ENCODE results near the gene ADGRG4. TPM values are rescaled to one million over a fixed set of nuclear protein-coding genes. Genes with fewer than 3 reads are reported as not detected.

Gene ADGRG4
- total and polyA plus RNA-seq, 4 donors: under 0.01 to 0.10 (median 0.03) TPM

DNA sequence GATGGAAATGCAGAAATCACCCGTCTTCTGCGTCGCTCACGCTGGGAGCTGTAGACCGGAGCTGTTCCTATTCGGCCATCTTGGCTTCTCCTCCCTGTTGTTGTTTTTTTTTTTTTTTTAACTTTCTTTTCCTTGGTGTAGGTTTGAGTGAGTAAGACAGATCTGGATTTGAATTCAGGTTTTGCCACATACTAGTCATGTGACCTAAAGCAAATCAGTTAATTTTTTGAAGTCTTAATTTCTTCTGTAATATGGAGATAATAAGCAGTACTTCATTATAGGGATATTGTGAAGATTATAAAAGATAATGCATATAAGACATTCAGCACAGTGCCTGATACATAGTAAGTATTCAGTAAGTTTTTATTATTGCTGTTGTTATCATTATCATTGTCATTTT lies 145.4 kb downstream of the ADGRG4 start:
- H3K4me1 ChIP-seq (ENCODE audit: control insufficient read depth, insufficient read depth, low read length): no peaks in the 10 kb centered on the region
- no peak overlapping the region for H3K4me3 ChIP-seq (ENCODE audit: low read depth, low read length)
- no peaks in the 10 kb centered on the region for H3K9me3 ChIP-seq (ENCODE audit: control insufficient read depth, insufficient read depth, low read length)
- H3K27ac ChIP-seq (ENCODE audit: low read depth, low read length): no peak overlapping the region
- no peak for DNase-seq (ENCODE audit: low read depth in 4 of 6, low spot score in 6 of 6)
- no peaks in the 10 kb centered on the region for H3K27me3 ChIP-seq (ENCODE audit: control insufficient read depth, insufficient read depth, low read length)
- WGBS (ENCODE audit: insufficient coverage): no CpG with 5 or more reads among the region's 6 CpGs
- H3K36me3 ChIP-seq (ENCODE audit: control insufficient read depth, insufficient read depth, low read length): no peaks in the 10 kb centered on the region

DNA sequence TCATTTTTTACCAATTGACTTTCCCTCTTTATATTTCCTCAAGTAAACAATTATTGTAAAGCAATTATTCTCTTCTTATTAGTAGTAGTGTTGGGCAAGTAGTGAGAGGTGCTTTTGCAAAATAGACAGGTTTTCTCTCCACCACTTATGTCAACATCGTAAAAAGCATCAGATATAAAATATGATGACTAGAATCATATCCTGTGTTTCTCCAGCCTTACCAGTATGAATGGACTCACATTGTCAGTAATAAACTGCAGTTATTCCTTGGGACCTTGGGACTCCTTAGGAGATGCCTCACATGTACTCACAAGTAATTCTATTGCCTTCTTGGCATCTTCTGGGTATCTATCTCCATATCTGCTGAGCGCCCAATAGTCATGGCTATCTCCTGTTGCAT lies 146.5 kb downstream of the ADGRG4 start:
- H3K4me3 ChIP-seq (ENCODE audit: low read depth, low read length): no peak overlapping the region
- H3K9me3 ChIP-seq (ENCODE audit: control insufficient read depth, insufficient read depth, low read length): no peaks in the 10 kb centered on the region
- H3K27ac ChIP-seq (ENCODE audit: low read depth, low read length): no peak overlapping the region
- no peaks in the 10 kb centered on the region for H3K4me1 ChIP-seq (ENCODE audit: control insufficient read depth, insufficient read depth, low read length)
- no peaks in the 10 kb centered on the region for H3K36me3 ChIP-seq (ENCODE audit: control insufficient read depth, insufficient read depth, low read length)
- no peaks in the 10 kb centered on the region for H3K27me3 ChIP-seq (ENCODE audit: control insufficient read depth, insufficient read depth, low read length)
- DNase-seq (ENCODE audit: low read depth in 4 of 6, low spot score in 6 of 6): no peak
- 100% methylated on average over 1 of the region's 2 CpGs for WGBS (ENCODE audit: insufficient coverage)

DNA sequence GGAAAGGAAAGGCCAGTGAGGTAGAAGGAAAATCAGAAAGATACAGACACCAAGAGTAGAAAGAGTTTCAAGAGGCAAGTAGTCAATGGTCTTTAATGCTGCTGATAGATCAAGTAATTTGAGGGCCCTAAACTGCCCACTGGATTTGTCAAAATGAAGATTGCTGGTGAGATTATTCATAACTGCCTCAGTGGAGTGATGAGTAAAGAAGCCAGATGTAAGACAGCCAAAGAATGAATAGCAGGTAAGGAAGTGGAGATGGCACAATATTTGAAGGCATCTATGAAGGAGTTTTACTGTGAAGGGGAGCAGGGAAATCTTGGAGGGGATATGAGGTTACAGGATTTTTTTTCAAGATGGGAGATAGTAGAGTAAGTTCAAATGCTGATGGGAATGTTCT lies 147.2 kb downstream of the ADGRG4 start:
- Histone ChIP-seq H3K9me3 (ENCODE audit: control insufficient read depth, insufficient read depth, low read length) (no peaks in the 10 kb centered on the region), H3K36me3 (ENCODE audit: control insufficient read depth, insufficient read depth, low read length) (no peaks in the 10 kb centered on the region), H3K27me3 (ENCODE audit: control insufficient read depth, insufficient read depth, low read length) (no peaks in the 10 kb centered on the region), H3K4me3 (ENCODE audit: low read depth, low read length) (no peak overlapping the region), H3K4me1 (ENCODE audit: control insufficient read depth, insufficient read depth, low read length) (no peaks in the 10 kb centered on the region), H3K27ac (ENCODE audit: low read depth, low read length) (no peak overlapping the region)
- no peak for DNase-seq (ENCODE audit: low read depth in 4 of 6, low spot score in 6 of 6)

DNA sequence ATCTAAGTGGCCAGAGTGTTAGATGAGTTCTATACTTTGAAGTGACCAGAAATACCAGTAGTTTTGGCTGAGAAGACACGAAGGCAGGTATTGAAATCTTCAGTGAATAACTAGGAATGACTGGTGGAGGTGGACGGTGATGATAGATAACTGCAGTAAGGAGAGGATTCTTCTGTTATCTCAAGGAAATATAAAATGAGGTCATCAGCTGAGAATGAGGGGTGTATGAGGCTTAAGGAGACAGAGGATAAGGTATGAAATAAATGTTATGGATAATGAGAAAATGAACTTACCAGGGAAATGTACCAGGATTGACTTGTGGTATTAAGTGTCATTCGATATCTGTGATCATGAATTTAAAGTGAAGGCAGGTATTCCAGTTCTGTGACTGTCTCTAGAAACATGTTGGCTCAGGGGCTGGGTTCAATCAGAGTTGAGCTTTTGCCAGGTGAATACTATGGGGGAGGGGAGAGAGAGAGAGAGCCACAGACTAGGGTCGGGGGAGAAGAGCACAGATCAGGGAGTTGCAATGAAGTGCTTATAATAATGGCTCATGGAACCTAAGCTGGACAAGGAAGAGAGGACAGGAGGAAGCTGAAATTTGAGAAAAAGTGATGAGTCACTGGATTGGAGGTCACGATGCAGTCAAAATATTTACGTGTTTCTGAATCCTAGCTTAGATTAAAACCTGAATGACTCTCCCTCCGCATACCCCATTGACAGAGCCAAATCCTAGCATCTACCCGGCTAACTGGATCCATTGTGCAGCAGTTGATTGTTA lies 149.5 kb downstream of the ADGRG4 start:
- 87% methylated on average over 4 of the region's 8 CpGs for WGBS (ENCODE audit: insufficient coverage)
- no peaks in the 10 kb centered on the region for H3K27me3 ChIP-seq (ENCODE audit: control insufficient read depth, insufficient read depth, low read length)
- no peaks in the 10 kb centered on the region for H3K9me3 ChIP-seq (ENCODE audit: control insufficient read depth, insufficient read depth, low read length)
- H3K4me1 ChIP-seq (ENCODE audit: control insufficient read depth, insufficient read depth, low read length): no peaks in the 10 kb centered on the region
- no peak overlapping the region for H3K4me3 ChIP-seq (ENCODE audit: low read depth, low read length)
- no peak for DNase-seq (ENCODE audit: low read depth in 4 of 6, low spot score in 6 of 6)
- H3K27ac ChIP-seq (ENCODE audit: low read depth, low read length): no peak overlapping the region
- no peaks in the 10 kb centered on the region for H3K36me3 ChIP-seq (ENCODE audit: control insufficient read depth, insufficient read depth, low read length)

DNA sequence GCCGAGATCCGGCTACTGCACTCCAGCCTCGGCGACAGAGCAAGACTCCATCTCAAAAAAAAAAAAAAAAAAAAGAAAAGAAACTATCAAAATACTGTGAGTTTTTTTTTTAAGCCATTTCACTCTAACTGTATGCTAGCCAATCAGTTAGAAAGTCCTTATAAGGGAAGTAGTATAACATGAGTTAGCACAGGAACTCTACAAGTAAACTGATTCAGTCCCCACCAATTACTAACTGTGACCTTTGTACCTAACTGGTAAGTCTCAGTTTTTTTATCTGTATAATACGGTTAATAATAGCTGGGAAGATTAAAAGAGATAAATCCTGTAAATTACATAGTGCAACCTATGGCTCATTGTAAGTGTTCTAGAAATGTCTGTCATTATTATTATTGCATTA lies 151.9 kb downstream of the ADGRG4 start:
- no peaks in the 10 kb centered on the region for H3K27me3 ChIP-seq (ENCODE audit: control insufficient read depth, insufficient read depth, low read length)
- no CpG with 5 or more reads among the region's 5 CpGs for WGBS (ENCODE audit: insufficient coverage)
- no peaks in the 10 kb centered on the region for H3K9me3 ChIP-seq (ENCODE audit: control insufficient read depth, insufficient read depth, low read length)
- no peaks in the 10 kb centered on the region for H3K36me3 ChIP-seq (ENCODE audit: control insufficient read depth, insufficient read depth, low read length)
- no peaks in the 10 kb centered on the region for H3K4me1 ChIP-seq (ENCODE audit: control insufficient read depth, insufficient read depth, low read length)
- no peak overlapping the region for H3K27ac ChIP-seq (ENCODE audit: low read depth, low read length)
- H3K4me3 ChIP-seq (ENCODE audit: low read depth, low read length): no peak overlapping the region
- DNase-seq (ENCODE audit: low read depth in 4 of 6, low spot score in 6 of 6): no peak

DNA sequence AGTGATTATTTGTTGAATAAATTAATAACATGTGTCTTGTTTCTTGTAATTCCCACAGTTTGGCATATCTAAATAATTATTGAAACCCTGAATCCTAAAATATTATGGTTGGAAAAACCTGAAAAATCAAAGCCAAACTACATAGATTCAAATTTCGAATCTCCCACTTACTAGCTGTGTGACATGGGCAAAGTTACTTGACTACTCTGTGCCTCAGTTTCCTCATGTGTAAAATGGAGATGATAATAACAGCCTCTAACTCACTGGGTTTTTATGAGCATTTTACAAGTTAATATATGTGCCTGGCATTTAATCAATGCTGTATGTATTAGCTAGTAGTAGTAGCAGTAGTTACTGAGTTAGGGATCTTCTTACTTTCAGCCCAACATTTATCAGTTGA lies 152.4 kb downstream of the ADGRG4 start:
- no peaks in the 10 kb centered on the region for H3K4me1 ChIP-seq (ENCODE audit: control insufficient read depth, insufficient read depth, low read length)
- H3K27me3 ChIP-seq (ENCODE audit: control insufficient read depth, insufficient read depth, low read length): no peaks in the 10 kb centered on the region
- H3K4me3 ChIP-seq (ENCODE audit: low read depth, low read length): no peak overlapping the region
- no peaks in the 10 kb centered on the region for H3K36me3 ChIP-seq (ENCODE audit: control insufficient read depth, insufficient read depth, low read length)
- H3K9me3 ChIP-seq (ENCODE audit: control insufficient read depth, insufficient read depth, low read length): no peaks in the 10 kb centered on the region
- no peak overlapping the region for H3K27ac ChIP-seq (ENCODE audit: low read depth, low read length)
- no peak for DNase-seq (ENCODE audit: low read depth in 4 of 6, low spot score in 6 of 6)
- no CpG with 5 or more reads among the region's 1 CpG for WGBS (ENCODE audit: insufficient coverage)

DNA sequence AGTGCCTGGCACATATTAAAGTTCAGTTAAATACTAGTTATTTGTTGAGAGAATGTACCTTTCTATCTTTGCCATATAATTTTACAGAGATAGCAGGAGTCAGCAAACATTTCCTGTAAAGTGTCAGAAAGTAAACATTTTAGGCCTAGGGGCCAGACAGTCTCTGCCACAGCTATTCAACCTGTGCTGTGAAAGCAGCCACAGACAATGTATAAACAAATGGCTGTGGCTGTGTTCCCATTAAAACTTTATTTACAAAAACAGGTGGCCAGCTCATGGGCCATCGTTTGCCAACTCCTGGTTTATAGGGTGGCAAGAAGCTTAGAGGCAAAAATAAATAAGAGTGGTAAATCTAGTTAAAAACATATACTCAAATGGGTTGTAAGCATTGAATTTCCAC lies 153.0 kb downstream of the ADGRG4 start:
- Histone ChIP-seq H3K36me3 (ENCODE audit: control insufficient read depth, insufficient read depth, low read length) (no peaks in the 10 kb centered on the region), H3K4me1 (ENCODE audit: control insufficient read depth, insufficient read depth, low read length) (no peaks in the 10 kb centered on the region), H3K27me3 (ENCODE audit: control insufficient read depth, insufficient read depth, low read length) (no peaks in the 10 kb centered on the region), H3K4me3 (ENCODE audit: low read depth, low read length) (no peak overlapping the region), H3K9me3 (ENCODE audit: control insufficient read depth, insufficient read depth, low read length) (no peaks in the 10 kb centered on the region), H3K27ac (ENCODE audit: low read depth, low read length) (no peak overlapping the region)
- WGBS (ENCODE audit: insufficient coverage): no CpG with 5 or more reads among the region's 1 CpG
- DNase-seq (ENCODE audit: low read depth in 4 of 6, low spot score in 6 of 6): no peak

DNA sequence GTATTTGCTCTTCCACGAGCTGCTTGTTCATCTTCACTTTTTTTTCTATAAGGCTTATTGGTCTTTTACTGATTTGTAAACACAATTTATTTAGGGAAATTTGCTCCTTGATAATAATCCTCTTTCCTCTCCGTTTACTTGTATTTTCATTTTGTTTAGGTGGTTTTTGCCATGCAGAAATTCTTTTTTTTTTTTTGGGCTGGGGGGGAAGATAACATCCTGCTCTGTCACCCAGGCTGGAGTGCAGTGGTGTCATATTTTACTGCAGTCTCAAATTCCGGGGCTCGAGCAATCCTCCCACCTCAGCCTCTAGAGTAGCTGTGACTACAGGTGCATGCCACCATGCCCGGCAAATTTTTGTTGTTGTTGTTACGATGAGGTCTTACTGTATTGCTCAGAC lies 155.4 kb downstream of the ADGRG4 start:
- Histone ChIP-seq H3K36me3 (ENCODE audit: control insufficient read depth, insufficient read depth, low read length) (no peaks in the 10 kb centered on the region), H3K4me3 (ENCODE audit: low read depth, low read length) (no peak overlapping the region), H3K27ac (ENCODE audit: low read depth, low read length) (no peak overlapping the region), H3K9me3 (ENCODE audit: control insufficient read depth, insufficient read depth, low read length) (no peaks in the 10 kb centered on the region), H3K4me1 (ENCODE audit: control insufficient read depth, insufficient read depth, low read length) (no peaks in the 10 kb centered on the region), H3K27me3 (ENCODE audit: control insufficient read depth, insufficient read depth, low read length) (no peaks in the 10 kb centered on the region)
- WGBS (ENCODE audit: insufficient coverage): 80% methylated on average over 2 of the region's 6 CpGs
- no peak for DNase-seq (ENCODE audit: low read depth in 4 of 6, low spot score in 6 of 6)

DNA sequence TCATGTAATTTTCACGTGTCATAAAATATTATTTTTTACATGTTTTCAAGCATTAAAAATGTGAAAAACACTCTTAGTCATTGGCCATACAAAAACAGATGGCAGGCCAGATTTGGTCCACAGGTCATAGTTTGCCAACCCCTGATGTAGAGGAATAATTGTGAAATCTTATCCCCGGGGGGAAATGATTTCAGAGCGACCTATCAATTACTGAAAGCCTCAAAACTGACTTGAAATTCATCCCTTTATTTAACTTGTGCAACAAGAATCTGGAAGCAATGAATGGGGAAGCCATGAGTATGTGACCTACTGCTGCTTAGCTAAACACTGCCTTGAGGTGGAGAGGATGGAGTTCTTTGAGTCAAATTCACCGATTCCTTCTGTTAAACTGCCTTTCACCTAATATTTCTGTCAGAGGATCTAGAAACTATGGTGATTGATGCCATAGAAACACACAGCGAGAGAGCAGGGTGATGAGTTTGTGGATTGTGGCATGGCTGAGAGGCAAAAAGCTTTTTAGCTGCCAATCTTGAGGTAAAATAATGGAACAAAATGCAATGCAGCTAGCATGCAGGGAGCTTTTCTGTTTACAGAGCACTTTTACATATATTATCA lies 156.6 kb downstream of the ADGRG4 start:
- DNase-seq (ENCODE audit: low read depth in 4 of 6, low spot score in 6 of 6): peak in 2 of 6 donors; percentile 2 to 37
- 50% methylated on average over 1 of the region's 5 CpGs for WGBS (ENCODE audit: insufficient coverage)
- Histone ChIP-seq H3K4me1 (ENCODE audit: control insufficient read depth, insufficient read depth, low read length) (no peaks in the 10 kb centered on the region), H3K27me3 (ENCODE audit: control insufficient read depth, insufficient read depth, low read length) (no peaks in the 10 kb centered on the region), H3K4me3 (ENCODE audit: low read depth, low read length) (no peak overlapping the region), H3K9me3 (ENCODE audit: control insufficient read depth, insufficient read depth, low read length) (no peaks in the 10 kb centered on the region), H3K36me3 (ENCODE audit: control insufficient read depth, insufficient read depth, low read length) (no peaks in the 10 kb centered on the region), H3K27ac (ENCODE audit: low read depth, low read length) (no peak overlapping the region)

DNA sequence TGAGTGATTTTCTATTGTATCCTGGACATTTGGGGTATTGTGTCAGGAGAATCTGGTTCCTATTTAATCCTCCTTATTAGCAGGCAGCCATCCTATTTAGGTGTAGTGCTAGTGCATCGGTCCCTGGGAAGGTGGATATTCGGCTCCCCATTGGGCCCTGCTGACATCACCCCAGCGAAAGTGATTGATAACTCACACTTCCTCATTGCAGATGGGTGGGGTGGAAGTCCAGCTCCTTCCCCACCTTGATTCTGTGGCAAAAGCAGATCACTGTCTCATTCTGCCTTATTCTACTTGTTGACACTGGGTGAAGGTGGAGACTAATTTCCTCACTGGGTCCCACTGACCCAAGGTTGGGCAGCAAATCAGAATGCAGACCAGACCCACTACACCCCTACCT lies 163.8 kb downstream of the ADGRG4 start:
- DNase-seq (ENCODE audit: low read depth in 4 of 6, low spot score in 6 of 6): no peak
- Histone ChIP-seq H3K36me3 (ENCODE audit: control insufficient read depth, insufficient read depth, low read length) (no peaks in the 10 kb centered on the region), H3K4me3 (ENCODE audit: low read depth, low read length) (no peak overlapping the region), H3K27ac (ENCODE audit: low read depth, low read length) (no peak overlapping the region), H3K4me1 (ENCODE audit: control insufficient read depth, insufficient read depth, low read length) (no peaks in the 10 kb centered on the region), H3K27me3 (ENCODE audit: control insufficient read depth, insufficient read depth, low read length) (no peaks in the 10 kb centered on the region), H3K9me3 (ENCODE audit: control insufficient read depth, insufficient read depth, low read length) (no peaks in the 10 kb centered on the region)
- WGBS (ENCODE audit: insufficient coverage): no CpG with 5 or more reads among the region's 3 CpGs
